GM18909 (cell line): ENCODE results near the gene SAMD4A.
A peak's percentile ranks its signal among the peaks of the same experiment; 100 is the strongest.

Experiments
- ATAC-seq: cut with Tn5 transposase; IDR thresholded peaks from one replicate; pipeline ENCODE4 v1.9.1; 2021; ENCODE audit warnings: mild to moderate bottlenecking; ENCODE audit not compliant: unreplicated experiment, poor library complexity

The SAMD4A gene

GRCh38 chr14:54651649-54652048, 84.7 kb downstream of the SAMD4A start:
- no peak for ATAC-seq

- ATAC-seq = no peak
Observed at GRCh38 chr14:54652188-54652587, 85.3 kb downstream of the SAMD4A start.

GRCh38 chr14:54652605-54653052, 85.7 kb downstream of the SAMD4A start:
- ATAC-seq = no peak

GRCh38 chr14:54653712-54654469, 87.0 kb downstream of the SAMD4A start:
- no peak for ATAC-seq

- no peak for ATAC-seq
Observed at GRCh38 chr14:54654605-54655004, 87.7 kb downstream of the SAMD4A start.

- no peak for ATAC-seq
Observed at GRCh38 chr14:54658836-54659235, 91.9 kb downstream of the SAMD4A start.

- no peak for ATAC-seq
Observed at GRCh38 chr14:54659365-54659764, 92.4 kb downstream of the SAMD4A start.

GRCh38 chr14:54660604-54661111, 93.7 kb downstream of the SAMD4A start:
- no peak for ATAC-seq

GRCh38 chr14:54662491-54663133, 95.7 kb downstream of the SAMD4A start:
- no peak for ATAC-seq

GRCh38 chr14:54664961-54665360, 98.0 kb downstream of the SAMD4A start:
- ATAC-seq = no peak

GRCh38 chr14:54665946-54666345, 99.0 kb downstream of the SAMD4A start:
- no peak for ATAC-seq

- ATAC-seq = no peak
Observed at GRCh38 chr14:54667026-54667744, 100.3 kb downstream of the SAMD4A start.

GRCh38 chr14:54667764-54668163, 100.8 kb downstream of the SAMD4A start:
- no peak for ATAC-seq

GRCh38 chr14:54669721-54670561, 103.0 kb downstream of the SAMD4A start:
- no peak for ATAC-seq

GRCh38 chr14:54671537-54671936, 104.6 kb downstream of the SAMD4A start:
- no peak for ATAC-seq

- ATAC-seq = no peak
Observed at GRCh38 chr14:54672181-54672580, 105.3 kb downstream of the SAMD4A start.

- no peak for ATAC-seq
Observed at GRCh38 chr14:54672688-54673087, 105.8 kb downstream of the SAMD4A start.

- no peak for ATAC-seq
Observed at GRCh38 chr14:54673193-54674045, 106.5 kb downstream of the SAMD4A start.

GRCh38 chr14:54674046-54674741, 107.3 kb downstream of the SAMD4A start:
- ATAC-seq = peak; percentile 88
